GM10266 (cell line): Measurements from ENCODE around the gene VWC2.

Source experiments
- DNase-seq: peaks from one replicate; pipeline ENCODE4 v3.0.0; 2012; ENCODE audit errors: extremely low spot score
- CTCF ChIP-seq: IDR thresholded peaks from 2 replicates; pipeline ENCODE4 v1.5.1; 2012; ENCODE audit warnings: mild to moderate bottlenecking, low read depth; ENCODE audit not compliant: control insufficient read depth, insufficient read depth; ENCODE audit errors: missing control alignments

VWC2 gene

GRCh38 chr7:49773218-49773935 is at the start of gene VWC2:
TSS of gene VWC2 (plus strand) at chr7:49773638. CDS start at chr7:49775436, 1,798 bp downstream.
- TF ChIP-seq CTCF: no peak
- DNase-seq: peak; percentile 47

- TF ChIP-seq CTCF: no peak
- no peak for DNase-seq
Observed at GRCh38 chr7:49724071-49724470, 49.4 kb upstream of the VWC2 start.

GRCh38 chr7:49731836-49732235 is 41.6 kb upstream of the VWC2 start:
- TF ChIP-seq CTCF: no peak
- DNase-seq: no peak

- no peak for TF ChIP-seq CTCF
Observed at GRCh38 chr7:49762666-49763065, 10.8 kb upstream of the VWC2 start.

GRCh38 chr7:49763791-49764190 is 9.6 kb upstream of the VWC2 start:
- DNase-seq: no peak
- TF ChIP-seq CTCF: no peak

More at GRCh38 chr7:49762666-49763065, 10.8 kb upstream of the VWC2 start:
- DNase-seq: no peak

GRCh38 chr7:49766966-49767365 is 6.5 kb upstream of the VWC2 start:
- DNase-seq: peak; percentile 75
- TF ChIP-seq CTCF: no peak

- TF ChIP-seq CTCF: no peak
- no peak for DNase-seq
Observed at GRCh38 chr7:49767719-49768118, 5.7 kb upstream of the VWC2 start.
